Spinal cord (tissue), 10 donors: ENCODE results near the gene CYP2B6. TPM values are rescaled to one million over a fixed set of nuclear protein-coding genes. Genes with fewer than 3 reads are reported as not detected.

Source experiments
- DNase-seq, 6 donors: peaks; one replicate each; pipeline versions ENCODE4 v3.0.0 to v3.0.0-alpha.2; 2013 to 2015; ENCODE audit warnings: low spot score in 6 of 6, low read depth in 4 of 6
- H3K27ac ChIP-seq: one replicate; pipeline ENCODE4 v1.5.1; 2013; ENCODE audit warnings: low read depth, low read length, control low read depth
- H3K27me3 ChIP-seq: one replicate; pipeline ENCODE4 v1.6.1; 2013; ENCODE audit warnings: low read length; ENCODE audit not compliant: control insufficient read depth, insufficient read depth
- H3K36me3 ChIP-seq: one replicate; pipeline ENCODE4 v1.6.1; 2013; ENCODE audit warnings: low read length; ENCODE audit not compliant: control insufficient read depth, insufficient read depth
- H3K4me1 ChIP-seq: one replicate; pipeline ENCODE4 v1.6.1; 2013; ENCODE audit warnings: low read length; ENCODE audit not compliant: control insufficient read depth, insufficient read depth
- H3K4me3 ChIP-seq: one replicate; pipeline ENCODE4 v1.5.1; 2013; ENCODE audit warnings: low read depth, low read length, control low read depth
- H3K9me3 ChIP-seq: one replicate; pipeline ENCODE4 v1.6.1; 2013; ENCODE audit warnings: low read length; ENCODE audit not compliant: control insufficient read depth, insufficient read depth
- WGBS: methylation state at CpG from one replicate; pipeline ENCODE4 v1.1.5; 2013; ENCODE audit warnings: missing lambda C conversion rate; ENCODE audit not compliant: insufficient coverage; 5-methylcytosine and 5-hydroxymethylcytosine counted together
- polyA plus RNA-seq, 2 donors: library from polyadenylated mRNA; unstranded; fragments of 120-200 nt; gene quantifications; one replicate each; pipeline ENCODE4 v1.2.1, GENCODE V29; 2013; ENCODE audit not compliant: insufficient read length in 2 of 2
- total RNA-seq, 2 donors: library from RNA; depleted of rRNA in 1 of 2; stranded (reverse); fragments of 120-200 nt in 1 of 2; fragments of >200 nt in 1 of 2; gene quantifications; one replicate each; pipeline versions ENCODE4 v1.2.3 to v1.2.4, GENCODE V29; 2013 to 2014
- donor health status: healthy.

Gene CYP2B6
- total and polyA plus RNA-seq, 4 donors, result not detected

- Histone ChIP-seq H3K36me3 (no peaks in the 10 kb centered on the region), H3K4me3 (no peak overlapping the region), H3K4me1 (no peaks in the 10 kb centered on the region), H3K27ac (no peak overlapping the region), H3K9me3 (no peaks in the 10 kb centered on the region), H3K27me3 (peaks cover 3% of the 10 kb centered on the region)
- WGBS, result 93% methylated on average over 4 of the region's 7 CpGs
- peak in 2 of 6 donors; percentile 3 to 49 for DNase-seq
These were observed 74.0 kb downstream of the CYP2B6 start for GRCh38 chr19:41064974-41065569.

Other genes with a start within 250 kb of the CYP2B6 start
- gene ACTMAP, start 240.8 kb upstream of the CYP2B6 start, total RNA-seq, result 1 to 10 TPM; 1.6 to 2.1 TPM
- 10 to 100 TPM; 10.2 to 16.3 TPM for gene ACTMAP, start 240.8 kb upstream of the CYP2B6 start, polyA plus RNA-seq
- gene SNRPA, start 240.1 kb upstream of the CYP2B6 start, total RNA-seq, result 10 to 100 TPM; 21.7 to 35.9 TPM
- gene SNRPA, start 240.1 kb upstream of the CYP2B6 start, polyA plus RNA-seq, result 10 to 100 TPM; 73.2 to 86.4 TPM
- gene MIA, start 215.8 kb upstream of the CYP2B6 start, total RNA-seq, result 10 to 100 TPM in 1 of 2 donors, 1 to 10 TPM in 1; 7.9 to 20.2 TPM
- gene MIA, start 215.8 kb upstream of the CYP2B6 start, polyA plus RNA-seq, result 10 to 100 TPM in 1 of 2 donors, 1 to 10 TPM in 1; 8.5 to 19.8 TPM
- gene RAB4B, start 213.0 kb upstream of the CYP2B6 start, total RNA-seq, result 10 to 100 TPM; 13.1 to 20.6 TPM
- gene RAB4B, start 213.0 kb upstream of the CYP2B6 start, polyA plus RNA-seq, result 10 to 100 TPM; 49.8 to 50.8 TPM
- gene EGLN2, start 192.1 kb upstream of the CYP2B6 start, total RNA-seq, result 100 to 1,000 TPM in 1 of 2 donors, 10 to 100 TPM in 1; 37.6 to 105 TPM
- 100 to 1,000 TPM in 1 of 2 donors, 10 to 100 TPM in 1; 93.3 to 106 TPM for gene EGLN2, start 192.1 kb upstream of the CYP2B6 start, polyA plus RNA-seq
- under 1 TPM in 1 of 2 donors, not detected in 1; 0.50 TPM for gene CYP2A6, start 140.8 kb upstream of the CYP2B6 start, total RNA-seq
- gene CYP2A6, start 140.8 kb upstream of the CYP2B6 start, polyA plus RNA-seq, result 1 to 10 TPM in 1 of 2 donors, under 1 TPM in 1; 0.48 to 1.9 TPM
- gene CYP2A7, start 109.1 kb upstream of the CYP2B6 start, total RNA-seq, result under 1 TPM in 1 of 2 donors, not detected in 1; 0.10 TPM
- 1 to 10 TPM in 1 of 2 donors, under 1 TPM in 1; 0.78 to 1.4 TPM for gene CYP2A7, start 109.1 kb upstream of the CYP2B6 start, polyA plus RNA-seq
- not detected for gene CYP2A13, start 97.2 kb downstream of the CYP2B6 start, total RNA-seq
- under 1 TPM in 1 of 2 donors, not detected in 1; 0.27 TPM for gene CYP2A13, start 97.2 kb downstream of the CYP2B6 start, polyA plus RNA-seq
- gene CYP2F1, start 123.2 kb downstream of the CYP2B6 start, total RNA-seq, result not detected
- under 1 TPM in 1 of 2 donors, not detected in 1; 0.41 TPM for gene CYP2F1, start 123.2 kb downstream of the CYP2B6 start, polyA plus RNA-seq
- gene CYP2S1, start 201.9 kb downstream of the CYP2B6 start, total RNA-seq, result 1 to 10 TPM in 1 of 2 donors, under 1 TPM in 1; 0.44 to 3.2 TPM
- 1 to 10 TPM; 3.8 to 4.8 TPM for gene CYP2S1, start 201.9 kb downstream of the CYP2B6 start, polyA plus RNA-seq
- 10 to 100 TPM; 26.5 to 44.1 TPM for gene AXL, start 227.9 kb downstream of the CYP2B6 start, total RNA-seq
- 10 to 100 TPM; 23.7 to 24.8 TPM for gene AXL, start 227.9 kb downstream of the CYP2B6 start, polyA plus RNA-seq